HCT116 (cell line): ENCODE measurements around the gene TADA3. TPM values are rescaled to one million over a fixed set of nuclear protein-coding genes. Genes with fewer than 3 reads are reported as not detected.

Source experiments
- ATAC-seq: fragments of 200-7000 bp; cut with Tn5 transposase; 2 replicates; pipeline ENCODE4 v1.9.1; 2020; ENCODE audit warnings: mild to moderate bottlenecking, moderate library complexity
- BruUV-seq: library from RNA; stranded (reverse); fragments of 400-500 nt; replicated peaks from 2 replicates; lab custom pipeline; 2021; lab: Mats Ljungman, UMichigan
- CTCF ChIA-PET: fragments of 300-600 bp; sonication (Branson Sonifier 250); formaldehyde crosslinking; loops from one replicate; lab custom pipeline; 2021; ENCODE audit warnings: antibody characterized with exemption; lab: Charles Lee
- POLR2A ChIA-PET: fragments of 300-600, 350-600 bp; sonication (Branson Sonifier 250); formaldehyde crosslinking; loops from one replicate; lab custom pipeline; 2021; ENCODE audit warnings: antibody characterized with exemption; lab: Charles Lee
- RAD21 ChIA-PET, 2 experiments: fragments of 300-600 bp; sonication (Branson Sonifier 250); formaldehyde crosslinking; loops; one replicate each; lab custom pipeline; 2023; ENCODE audit warnings: low total read pairs in 2 of 2; ENCODE audit not compliant: uncharacterized antibody in 2 of 2, unreplicated experiment in 2 of 2, low non-redundant PET in 1 of 2; lab: Charles Lee
- DNase-seq: peaks from one replicate; pipeline ENCODE4 v3.0.0-alpha.2; 2010; ENCODE audit warnings: low read depth, low spot score
- H2AFZ ChIP-seq: fragments of 200-600 bp; shearing (Covaris generic), sonication (generic); 2 replicates; pipeline ENCODE4 v1.6.1; 2017; ENCODE audit warnings: low read depth, mixed run types, mixed read lengths, antibody characterized with exemption, low read length; ENCODE audit not compliant: poor library complexity, severe bottlenecking
- H3K27ac ChIP-seq: 2 replicates; pipeline ENCODE4 v1.5.1; 2012; ENCODE audit warnings: low read depth, low read length
- H3K27me3 ChIP-seq: fragments of 200-600 bp; sonication (generic); 2 replicates; pipeline ENCODE4 v1.6.1; 2016; ENCODE audit warnings: mixed run types, low read length, mixed read lengths; ENCODE audit not compliant: insufficient read depth
- H3K36me3 ChIP-seq, 2 experiments: fragments of 200-500 bp in 1 of 2; fragments of 200-600 bp in 1 of 2; sonication (Bioruptor generic) in 1 of 2; sonication (generic) in 1 of 2; 2 replicates each; pipeline versions ENCODE4 v1.5.1 to v1.6.1; 2014 to 2016; ENCODE audit warnings: low read length in 2 of 2, inconsistent platforms in 1 of 2, mixed read lengths in 1 of 2, mixed run types in 1 of 2; ENCODE audit not compliant: insufficient read depth in 2 of 2, control insufficient read depth in 1 of 2
- H3K4me1 ChIP-seq, 2 experiments: fragments of 200-600 bp in 1 of 2; sonication (generic) in 1 of 2; 2 replicates each; pipeline versions ENCODE4 v1.5.1 to v1.6.1; 2012 to 2017; ENCODE audit warnings: low read length in 2 of 2, inconsistent platforms in 1 of 2, mild to moderate bottlenecking in 1 of 2, mixed read lengths in 1 of 2, mixed run types in 1 of 2, moderate library complexity in 1 of 2; ENCODE audit not compliant: insufficient read depth in 2 of 2, control insufficient read depth in 1 of 2
- H3K4me2 ChIP-seq: fragments of 200-600 bp; sonication (generic); 2 replicates; pipeline ENCODE4 v1.6.1; 2017; ENCODE audit warnings: mixed run types, low read length, mixed read lengths
- H3K4me3 ChIP-seq, 2 experiments: fragments of 200-600 bp in 1 of 2; sonication (generic) in 1 of 2; replicated peaks in 1 of 2; 2 replicates each; pipeline ENCODE4 v1.5.1; 2011 to 2016; ENCODE audit warnings: low read length in 2 of 2, control low read depth in 1 of 2, low read depth in 1 of 2, mild to moderate bottlenecking in 1 of 2, mixed read lengths in 1 of 2, mixed run types in 1 of 2
- H3K79me2 ChIP-seq: fragments of 200-600 bp; sonication (generic); 2 replicates; pipeline ENCODE4 v1.6.1; 2017; ENCODE audit warnings: mild to moderate bottlenecking, mixed run types, low read length, moderate library complexity, mixed read lengths; ENCODE audit not compliant: insufficient read depth
- H3K9ac ChIP-seq: fragments of 200-600 bp; sonication (generic); 2 replicates; pipeline ENCODE4 v1.6.1; 2016; ENCODE audit warnings: low read length, mixed read lengths
- H3K9me2 ChIP-seq: fragments of 200-600 bp; sonication (generic), shearing (Covaris generic); 2 replicates; pipeline ENCODE4 v1.6.1; 2017; ENCODE audit warnings: mixed run types, mild to moderate bottlenecking, moderate library complexity; ENCODE audit not compliant: insufficient read depth
- H3K9me3 ChIP-seq, 2 experiments: fragments of 200-500 bp in 1 of 2; fragments of 200-600 bp in 1 of 2; sonication (Bioruptor generic) in 1 of 2; sonication (generic) in 1 of 2; 2 replicates each; pipeline ENCODE4 v1.6.1; 2014 to 2017; ENCODE audit warnings: low read length in 2 of 2, mixed read lengths in 2 of 2, inconsistent platforms in 1 of 2, low read depth in 1 of 2, mild to moderate bottlenecking in 1 of 2, mixed run types in 1 of 2, moderate library complexity in 1 of 2; ENCODE audit not compliant: control insufficient read depth in 1 of 2, insufficient read depth in 1 of 2
- H4K20me1 ChIP-seq: fragments of 200-600 bp; sonication (generic), shearing (Covaris generic); 2 replicates; pipeline ENCODE4 v1.6.1; 2017; ENCODE audit warnings: mixed run types, mild to moderate bottlenecking, moderate library complexity; ENCODE audit not compliant: insufficient read depth
- CBX3 ChIP-seq: IDR thresholded peaks from 2 replicates; pipeline ENCODE4 v1.6.1; 2012; ENCODE audit warnings: low read depth
- CEBPB ChIP-seq: IDR thresholded peaks from 2 replicates; pipeline ENCODE4 v1.6.1; 2012; ENCODE audit warnings: low read depth
- EGR1 ChIP-seq: IDR thresholded peaks from 2 replicates; pipeline ENCODE4 v1.6.1; 2012; ENCODE audit warnings: low read depth
- ELF1 ChIP-seq: IDR thresholded peaks from 2 replicates; pipeline ENCODE4 v1.6.1; 2012; ENCODE audit warnings: low read depth, borderline replicate concordance
- EZH2 ChIP-seq: fragments of 200-600 bp; sonication (generic); IDR thresholded peaks from 2 replicates; pipeline ENCODE4 v1.6.1; 2017; ENCODE audit warnings: antibody characterized with exemption, mixed run types
- EZH2phosphoT487 ChIP-seq: fragments of 200-600 bp; IDR thresholded peaks from 2 replicates; pipeline ENCODE4 v1.6.1; 2018; ENCODE audit warnings: antibody characterized with exemption, borderline replicate concordance
- JUND ChIP-seq: IDR thresholded peaks from 2 replicates; pipeline ENCODE4 v1.6.1; 2012
- POLR2A ChIP-seq: IDR thresholded peaks from 2 replicates; pipeline ENCODE4 v1.7.0; 2011; ENCODE audit warnings: borderline replicate concordance; ENCODE audit not compliant: insufficient read depth, insufficient read length; ENCODE audit errors: extremely low read depth
- SIN3A ChIP-seq: IDR thresholded peaks from 2 replicates; pipeline ENCODE4 v1.6.1; 2012; ENCODE audit warnings: low read depth
- intact Hi-C: fragments of 100-400 bp; cut with micrococcal nuclease; formaldehyde crosslinking; loops from 2 replicates; pipeline ENCODE4 v1.10.0; 2022
- total RNA-seq: library from RNA; stranded (reverse); gene quantifications from one replicate; pipeline ENCODE4 v1.2.1, GENCODE V29; 2021; ENCODE audit not compliant: unreplicated experiment
- TF ChIP-seq, protein P1 (sequence below): IDR thresholded peaks from 2 replicates; pipeline ENCODE4 v1.6.1; 2012
- TF ChIP-seq, protein P2 (sequence below), 3 experiments: fragments of 200-600 bp in 1 of 3; sonication (generic) in 1 of 3; IDR thresholded peaks in 2 of 3; conservative IDR thresholded peaks in 1 of 3; 2 replicates each; pipeline ENCODE4 v1.5.1; 2012 to 2017; ENCODE audit warnings: low read depth in 2 of 3, low read length in 2 of 3, antibody characterized with exemption in 1 of 3, borderline replicate concordance in 1 of 3, control low read depth in 1 of 3, mild to moderate bottlenecking in 1 of 3, mixed read lengths in 1 of 3, mixed run types in 1 of 3, moderate library complexity in 1 of 3; ENCODE audit not compliant: insufficient read depth in 1 of 3
- TF ChIP-seq, protein P3 (sequence below): IDR thresholded peaks from 2 replicates; pipeline ENCODE4 v1.6.1; 2011; ENCODE audit warnings: mild to moderate bottlenecking, low read length, moderate library complexity; ENCODE audit not compliant: insufficient replicate concordance; ENCODE audit errors: extremely low read depth

TADA3 gene
- total RNA-seq, 1 experiment from 2014 or later, result 72.0 TPM

DNA sequence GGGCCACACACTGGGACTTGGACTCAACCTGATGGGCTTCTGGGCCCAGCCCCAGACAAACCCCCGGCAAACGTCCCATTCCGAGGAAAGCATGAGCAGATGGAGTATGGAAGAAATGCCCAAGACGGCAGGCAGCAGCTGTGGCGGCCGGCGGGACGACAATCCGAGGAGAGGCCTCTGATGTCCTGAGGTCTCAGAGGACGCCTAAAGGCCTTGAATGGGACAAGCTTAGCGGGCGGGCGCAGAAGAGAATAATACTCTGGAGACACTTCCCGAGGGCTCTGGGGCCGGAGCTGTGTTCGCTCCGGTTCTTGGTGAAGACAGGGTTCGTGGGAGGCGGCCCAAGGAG lies 43.0 kb downstream of the TADA3 start:
- Histone ChIP-seq H3K27me3 (no peaks in the 10 kb centered on the region), H3K4me3 (peak overlapping the region; percentile 73 to 82), H3K9ac (peak overlapping the region; percentile 78), H3K4me2 (peak overlapping the region; percentile 99), H3K9me2 (no peaks in the 10 kb centered on the region), H3K27ac (peak overlapping the region; percentile 74), H4K20me1 (no peaks in the 10 kb centered on the region), H3K9me3 (no peaks in the 10 kb centered on the region), H3K36me3 (peaks cover 34 to 46% of the 10 kb centered on the region in 2 experiments), H3K4me1 (peaks cover 8 to 18% of the 10 kb centered on the region in 2 experiments), H2AFZ (no peak overlapping the region), H3K79me2 (peaks cover 8% of the 10 kb centered on the region)
- RAD21 ChIA-PET, result no interaction called here
- CTCF ChIA-PET, result interaction anchor here (1.4 kb wide), 1 partner anchor 33 kb away, joined by 3 read pairs; no protein-coding TSS in a partner anchor
- POLR2A ChIA-PET, result interaction anchor here (0.7 to 1.4 kb wide), 2 partner anchors 18 to 653 kb away, joined by 3 to 9 read pairs; partner anchors contain the start of gene BRPF1
- DNase-seq (no peak), ATAC-seq (peak; percentile 33; the same call in 1 of the 2 replicates)
- no peak for TF ChIP-seq ELF1
- TF ChIP-seq, protein P1, sequence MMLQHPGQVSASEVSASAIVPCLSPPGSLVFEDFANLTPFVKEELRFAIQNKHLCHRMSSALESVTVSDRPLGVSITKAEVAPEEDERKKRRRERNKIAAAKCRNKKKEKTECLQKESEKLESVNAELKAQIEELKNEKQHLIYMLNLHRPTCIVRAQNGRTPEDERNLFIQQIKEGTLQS, result no peak
- TF ChIP-seq EZH2phosphoT487, result no peak
- no peak for TF ChIP-seq SIN3A
- intact Hi-C loops, result loop anchor here (1.0 kb wide), 1 partner anchor 18 kb away; the partner anchor contains the start of gene BRPF1
- BruUV-seq, result TSS peak; percentile 85

DNA sequence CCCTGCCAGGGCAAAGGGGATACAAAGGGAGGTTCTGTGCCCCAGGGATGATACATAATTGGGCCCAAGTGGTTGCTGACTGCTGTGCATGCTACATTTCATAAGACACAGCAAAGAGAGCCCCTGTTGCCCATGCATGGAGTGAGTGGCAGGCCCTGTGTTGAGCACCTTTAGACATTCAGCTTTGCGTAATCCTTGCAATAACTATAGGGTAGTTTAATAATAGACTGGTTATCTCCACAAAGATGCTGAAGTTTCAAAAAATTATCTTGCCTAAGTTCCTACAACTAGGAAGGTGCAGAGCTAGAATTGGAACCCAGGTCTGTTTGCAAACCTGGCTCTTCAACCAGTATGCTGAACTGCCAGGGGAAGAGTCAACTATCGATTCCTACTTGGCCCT lies 44.2 kb downstream of the TADA3 start:
- Histone ChIP-seq H3K27ac (no peak overlapping the region), H3K27me3 (no peaks in the 10 kb centered on the region), H3K4me2 (no peak overlapping the region), H2AFZ (no peak overlapping the region), H3K79me2 (peaks cover 8% of the 10 kb centered on the region), H3K4me3 (no peak overlapping the region), H3K9me2 (no peaks in the 10 kb centered on the region), H3K4me1 (peaks cover 8 to 18% of the 10 kb centered on the region in 2 experiments), H3K36me3 (peaks cover 42 to 58% of the 10 kb centered on the region in 2 experiments), H3K9me3 (no peaks in the 10 kb centered on the region), H4K20me1 (no peaks in the 10 kb centered on the region), H3K9ac (no peak overlapping the region)
- ChIA-PET RAD21 (no interaction called here), CTCF (no interaction called here), POLR2A (no interaction called here)
- TF ChIP-seq, protein P2, sequence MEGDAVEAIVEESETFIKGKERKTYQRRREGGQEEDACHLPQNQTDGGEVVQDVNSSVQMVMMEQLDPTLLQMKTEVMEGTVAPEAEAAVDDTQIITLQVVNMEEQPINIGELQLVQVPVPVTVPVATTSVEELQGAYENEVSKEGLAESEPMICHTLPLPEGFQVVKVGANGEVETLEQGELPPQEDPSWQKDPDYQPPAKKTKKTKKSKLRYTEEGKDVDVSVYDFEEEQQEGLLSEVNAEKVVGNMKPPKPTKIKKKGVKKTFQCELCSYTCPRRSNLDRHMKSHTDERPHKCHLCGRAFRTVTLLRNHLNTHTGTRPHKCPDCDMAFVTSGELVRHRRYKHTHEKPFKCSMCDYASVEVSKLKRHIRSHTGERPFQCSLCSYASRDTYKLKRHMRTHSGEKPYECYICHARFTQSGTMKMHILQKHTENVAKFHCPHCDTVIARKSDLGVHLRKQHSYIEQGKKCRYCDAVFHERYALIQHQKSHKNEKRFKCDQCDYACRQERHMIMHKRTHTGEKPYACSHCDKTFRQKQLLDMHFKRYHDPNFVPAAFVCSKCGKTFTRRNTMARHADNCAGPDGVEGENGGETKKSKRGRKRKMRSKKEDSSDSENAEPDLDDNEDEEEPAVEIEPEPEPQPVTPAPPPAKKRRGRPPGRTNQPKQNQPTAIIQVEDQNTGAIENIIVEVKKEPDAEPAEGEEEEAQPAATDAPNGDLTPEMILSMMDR (IDR thresholded peaks at IDR 0.05 in 2 of 3, conservative IDR thresholded peaks at IDR 0.05 in 1 of 3; ENCODE audit: borderline replicate concordance in 1 of 3, insufficient read depth in 1 of 3, low read depth in 2 of 3, low read length in 2 of 3), result no peak
- TF ChIP-seq, protein P1, result no peak
- TF ChIP-seq JUND, result no peak
- no peak for TF ChIP-seq EGR1
- TF ChIP-seq CEBPB, result no peak
- TF ChIP-seq CBX3, result no peak
- TF ChIP-seq, protein P3, sequence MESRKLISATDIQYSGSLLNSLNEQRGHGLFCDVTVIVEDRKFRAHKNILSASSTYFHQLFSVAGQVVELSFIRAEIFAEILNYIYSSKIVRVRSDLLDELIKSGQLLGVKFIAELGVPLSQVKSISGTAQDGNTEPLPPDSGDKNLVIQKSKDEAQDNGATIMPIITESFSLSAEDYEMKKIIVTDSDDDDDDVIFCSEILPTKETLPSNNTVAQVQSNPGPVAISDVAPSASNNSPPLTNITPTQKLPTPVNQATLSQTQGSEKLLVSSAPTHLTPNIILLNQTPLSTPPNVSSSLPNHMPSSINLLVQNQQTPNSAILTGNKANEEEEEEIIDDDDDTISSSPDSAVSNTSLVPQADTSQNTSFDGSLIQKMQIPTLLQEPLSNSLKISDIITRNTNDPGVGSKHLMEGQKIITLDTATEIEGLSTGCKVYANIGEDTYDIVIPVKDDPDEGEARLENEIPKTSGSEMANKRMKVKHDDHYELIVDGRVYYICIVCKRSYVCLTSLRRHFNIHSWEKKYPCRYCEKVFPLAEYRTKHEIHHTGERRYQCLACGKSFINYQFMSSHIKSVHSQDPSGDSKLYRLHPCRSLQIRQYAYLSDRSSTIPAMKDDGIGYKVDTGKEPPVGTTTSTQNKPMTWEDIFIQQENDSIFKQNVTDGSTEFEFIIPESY, result no peak
- TF ChIP-seq EZH2, result no peak
- TF ChIP-seq POLR2A, result no peak
- intact Hi-C loops, result no loop called here
- ATAC-seq (no peak), DNase-seq (no peak)
- no TSS peak for BruUV-seq
